ENCODE data around the gene PAK2. TPM values are rescaled to one million over a fixed set of nuclear protein-coding genes. Genes with fewer than 3 reads are reported as not detected.
"Not testable (repeated sequence)": the region's sequence is repeated elsewhere in the genome, so short reads cannot be mapped to it uniquely, and the experiment has no call there.

The PAK2 gene
- total RNA-seq, 1 donor from 2014 or later, result 77.8 TPM

GRCh38 chr3:196707566-196707965, 32.1 kb upstream of the PAK2 start:
- intact Hi-C loops (cut with DNase I), result no loop called here
- no peaks in the 10 kb centered on the region for H3K36me3 ChIP-seq

GRCh38 chr3:196708467-196708866, 31.2 kb upstream of the PAK2 start:
- intact Hi-C loops (cut with DNase I), result no loop called here
- H3K4me3 ChIP-seq, result no peak overlapping the region
- no peak for DNase-seq
- no peaks in the 10 kb centered on the region for H3K36me3 ChIP-seq
- no peak for ATAC-seq
- H3K9me3 ChIP-seq, result no peaks in the 10 kb centered on the region
- H3K27ac ChIP-seq, result no peak overlapping the region
- peaks cover 11% of the 10 kb centered on the region for H3K4me1 ChIP-seq
- no peaks in the 10 kb centered on the region for H3K27me3 ChIP-seq
- no peak for TF ChIP-seq CTCF (IDR thresholded peaks at IDR 0.05)

More at GRCh38 chr3:196707566-196707965, 32.1 kb upstream of the PAK2 start:
- Histone ChIP-seq H3K4me1 (peaks cover 7% of the 10 kb centered on the region), H3K27me3 (no peaks in the 10 kb centered on the region), H3K9me3 (no peaks in the 10 kb centered on the region), H3K4me3 (no peak overlapping the region), H3K27ac (no peak overlapping the region)
- no peak for TF ChIP-seq CTCF (IDR thresholded peaks at IDR 0.05)
- no peak for ATAC-seq
- DNase-seq, result no peak

- H3K9me3 ChIP-seq, result no peaks in the 10 kb centered on the region
- no peaks in the 10 kb centered on the region for H3K27me3 ChIP-seq
- DNase-seq (peak; percentile 94), ATAC-seq (peak; percentile 98)
- intact Hi-C loops (cut with DNase I), result no loop called here
- H3K4me3 ChIP-seq, result peak within 1 kb of the TSS; percentile 91
- no peaks in the 10 kb centered on the region for H3K36me3 ChIP-seq
- H3K27ac ChIP-seq, result peak within 1 kb of the TSS; percentile 92
- TF ChIP-seq CTCF (IDR thresholded peaks at IDR 0.05), result no peak
- peaks cover 14% of the 10 kb centered on the region for H3K4me1 ChIP-seq
Observed at GRCh38 chr3:196711838-196712513, 27.7 kb upstream of the PAK2 start, which contains the start of the genes CEP19 and PIGX. TSS of gene CEP19 (minus strand) at chr3:196712250. CDS start at chr3:196708657, 3,593 bp downstream. TSS of gene PIGX (plus strand) at chr3:196712377.

GRCh38 chr3:196712514-196713413, 26.9 kb upstream of the PAK2 start:
- Histone ChIP-seq H3K27ac (peak overlapping the region; percentile 92), H3K4me1 (peaks cover 14% of the 10 kb centered on the region), H3K9me3 (no peaks in the 10 kb centered on the region), H3K4me3 (peak overlapping the region; percentile 91), H3K27me3 (no peaks in the 10 kb centered on the region), H3K36me3 (no peaks in the 10 kb centered on the region)
- intact Hi-C loops (cut with DNase I), result no loop called here
- DNase-seq, result peak; percentile 89
- peak; percentile 91 for ATAC-seq
- no peak for TF ChIP-seq CTCF (IDR thresholded peaks at IDR 0.05)

GRCh38 chr3:196717162-196717561, 22.5 kb upstream of the PAK2 start:
- H3K4me1 ChIP-seq; H3K9me3 ChIP-seq; H3K27me3 ChIP-seq; H3K36me3 ChIP-seq; H3K4me3 ChIP-seq; H3K27ac ChIP-seq; intact Hi-C loops (cut with DNase I); DNase-seq; ATAC-seq: not testable (repeated sequence)

- no peak overlapping the region for H3K4me3 ChIP-seq
- intact Hi-C loops (cut with DNase I), result no loop called here
- no peak for DNase-seq
- H3K27me3 ChIP-seq, result no peaks in the 10 kb centered on the region
- H3K27ac ChIP-seq, result no peak overlapping the region
- no peak for TF ChIP-seq CTCF (IDR thresholded peaks at IDR 0.05)
- no peaks in the 10 kb centered on the region for H3K4me1 ChIP-seq
- no peaks in the 10 kb centered on the region for H3K9me3 ChIP-seq
- no peak for ATAC-seq
- H3K36me3 ChIP-seq, result peaks cover 16% of the 10 kb centered on the region
Observed at GRCh38 chr3:196721097-196721496, 18.6 kb upstream of the PAK2 start.

Data from upper lobe of right lung (tissue), 1 donor.